ENCODE results near the gene MIXL1. TPM values are rescaled to one million over a fixed set of nuclear protein-coding genes. Genes with fewer than 3 reads are reported as not detected.
"Not testable (repeated sequence)": the region's sequence is repeated elsewhere in the genome, so short reads cannot be mapped to it uniquely, and the experiment has no call there.

Gene MIXL1
- total RNA-seq, 2 donors from 2014 or later = not detected

DNA sequence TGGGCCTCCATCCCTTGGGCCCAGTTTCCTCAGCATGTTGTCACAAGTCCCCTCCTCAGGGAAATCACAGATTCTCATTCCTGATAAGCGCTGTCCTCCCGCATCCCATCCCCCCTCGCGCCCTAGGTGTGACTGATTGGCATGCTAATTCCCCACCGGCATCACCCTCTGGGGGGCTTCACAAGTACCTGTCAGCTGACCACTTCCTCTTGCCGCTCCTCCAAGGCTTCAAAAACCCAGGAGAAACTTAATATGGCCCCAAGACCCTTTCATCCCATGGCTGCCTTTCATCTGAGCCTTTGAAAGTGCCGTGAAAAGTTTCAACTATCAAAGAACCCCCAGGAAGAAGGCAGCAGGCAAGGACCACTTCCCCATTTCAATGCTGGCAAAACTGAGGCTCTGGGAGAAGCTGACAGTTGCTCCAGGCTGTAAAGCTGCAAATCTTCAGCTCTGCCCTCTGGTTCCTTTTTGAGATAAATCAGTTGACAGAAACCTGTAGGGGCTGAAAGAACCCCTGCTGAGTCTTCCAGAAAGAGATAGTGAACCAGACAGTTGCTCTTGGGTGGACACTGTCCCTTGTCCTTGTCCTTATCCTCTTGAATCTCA, 12.8 kb upstream of the MIXL1 start:
- DNase-seq (ENCODE audit: low spot score) = no peak
- intact Hi-C loops (cut with DNase I) = no loop called here

DNA sequence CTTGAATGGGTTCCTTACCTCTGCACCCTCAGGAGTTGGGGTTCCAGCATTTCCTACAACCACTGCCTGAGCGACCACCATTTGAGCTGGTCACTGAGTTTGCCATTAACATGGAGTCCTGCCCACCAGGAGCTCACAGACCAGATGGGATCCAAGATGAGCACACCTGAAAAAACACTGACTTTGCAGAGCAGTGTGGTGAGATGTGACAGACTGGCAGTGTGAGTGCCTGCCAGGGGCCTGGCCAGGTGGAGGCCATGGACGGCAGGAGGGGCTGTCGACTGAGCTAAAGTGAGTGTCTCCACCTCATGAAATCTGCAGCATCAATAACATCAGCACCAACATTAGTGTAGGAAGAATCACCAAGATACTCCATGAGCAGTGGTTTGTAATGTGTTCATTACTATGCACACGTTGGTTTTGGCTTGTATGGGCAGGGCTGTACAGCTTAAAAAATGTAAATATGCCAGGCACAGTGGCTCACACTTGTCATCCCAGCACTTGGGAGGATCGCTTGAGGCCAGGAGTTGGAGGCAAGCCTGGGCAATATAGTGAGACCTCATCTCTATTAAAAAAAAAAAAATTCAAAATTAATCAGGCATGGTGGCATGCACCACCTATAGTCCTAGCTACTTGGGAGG, 12.2 kb upstream of the MIXL1 start:
- DNase-seq (ENCODE audit: low spot score) = no peak
- intact Hi-C loops (cut with DNase I) = no loop called here

DNA sequence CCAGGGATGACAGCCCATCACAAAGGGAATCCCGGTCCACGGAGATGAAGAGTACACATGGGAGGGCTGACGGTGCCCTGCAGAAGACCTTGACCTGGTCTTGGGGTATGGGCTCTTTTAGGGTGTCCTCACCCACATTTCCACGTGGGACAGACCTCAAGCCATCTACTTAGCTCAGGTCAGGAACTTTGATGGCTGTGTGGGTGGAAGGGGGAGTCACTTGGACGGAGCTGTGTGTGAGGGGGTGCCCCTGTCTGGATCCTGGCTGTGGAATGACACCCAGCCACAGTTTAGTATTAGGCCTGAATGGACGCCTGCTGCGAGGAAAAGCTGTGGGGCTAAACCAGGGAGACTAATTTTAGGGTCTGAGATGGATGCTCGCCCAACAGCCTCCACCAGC, 10.9 kb upstream of the MIXL1 start:
- DNase-seq (ENCODE audit: low spot score) = no peak
- intact Hi-C loops (cut with DNase I) = no loop called here

DNA sequence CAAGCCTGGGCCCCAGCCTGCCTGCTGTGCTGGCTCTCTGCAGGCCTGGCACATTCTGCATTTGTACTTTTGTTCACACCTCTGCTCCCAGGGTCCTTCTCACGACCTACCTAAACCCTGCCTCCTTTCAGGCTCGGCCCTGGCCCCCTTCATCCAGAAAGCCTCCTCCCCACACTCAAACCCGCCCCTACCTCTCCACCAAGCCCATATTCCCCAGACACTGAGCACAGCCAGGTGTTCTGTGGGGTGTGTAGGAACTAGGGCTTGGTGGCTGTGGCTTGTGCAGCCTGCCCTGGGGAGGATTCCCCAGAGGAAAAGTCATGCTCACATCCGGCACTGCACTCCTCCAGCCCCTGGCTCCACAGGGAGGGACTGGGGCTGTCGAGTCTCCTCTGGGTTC, 8.2 kb upstream of the MIXL1 start:
- intact Hi-C loops (cut with DNase I) = no loop called here
- DNase-seq (ENCODE audit: low spot score) = peak; percentile 63

DNA sequence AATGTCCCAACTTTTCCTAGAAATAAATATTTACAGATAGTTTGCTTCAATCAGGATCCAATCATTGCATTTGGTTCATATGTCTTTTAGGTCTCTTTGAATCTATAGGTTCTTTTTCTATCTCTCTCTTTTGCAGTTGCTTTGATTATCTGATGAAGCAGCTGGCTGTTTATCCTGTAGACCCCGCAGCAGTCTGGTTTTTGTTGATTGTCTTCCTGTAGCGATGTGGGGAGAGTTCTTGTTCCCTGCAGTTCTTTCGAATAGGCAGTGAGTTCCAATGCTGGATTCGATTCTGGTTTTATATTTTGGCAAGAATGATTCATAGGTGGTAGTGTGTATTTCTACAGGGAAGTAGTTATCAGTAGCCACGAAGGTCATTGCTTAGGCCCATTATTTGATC, 7.4 kb upstream of the MIXL1 start:
- intact Hi-C loops (cut with DNase I) = no loop called here
- no peak for DNase-seq (ENCODE audit: low spot score)

DNA sequence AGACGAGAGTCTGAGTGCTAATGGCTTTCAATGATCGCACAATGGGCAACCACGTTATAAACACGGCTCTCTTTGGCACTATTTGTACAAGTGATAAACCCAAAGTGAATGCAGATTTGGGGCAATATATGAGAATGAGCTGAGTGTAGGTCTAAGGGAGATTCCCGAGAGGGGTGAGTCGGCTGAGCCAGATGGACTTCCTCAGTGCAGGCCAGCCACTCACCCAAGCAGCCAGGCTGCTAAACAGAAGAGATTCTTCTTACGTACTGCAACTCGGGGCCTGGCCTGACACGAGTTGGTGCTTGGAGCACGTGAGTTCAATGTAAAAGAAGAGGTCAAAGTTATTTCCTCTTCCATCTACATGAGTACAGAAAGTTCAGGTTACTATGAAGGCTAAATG, 6.2 kb upstream of the MIXL1 start:
- no peak for DNase-seq (ENCODE audit: low spot score)
- intact Hi-C loops (cut with DNase I) = no loop called here

DNA sequence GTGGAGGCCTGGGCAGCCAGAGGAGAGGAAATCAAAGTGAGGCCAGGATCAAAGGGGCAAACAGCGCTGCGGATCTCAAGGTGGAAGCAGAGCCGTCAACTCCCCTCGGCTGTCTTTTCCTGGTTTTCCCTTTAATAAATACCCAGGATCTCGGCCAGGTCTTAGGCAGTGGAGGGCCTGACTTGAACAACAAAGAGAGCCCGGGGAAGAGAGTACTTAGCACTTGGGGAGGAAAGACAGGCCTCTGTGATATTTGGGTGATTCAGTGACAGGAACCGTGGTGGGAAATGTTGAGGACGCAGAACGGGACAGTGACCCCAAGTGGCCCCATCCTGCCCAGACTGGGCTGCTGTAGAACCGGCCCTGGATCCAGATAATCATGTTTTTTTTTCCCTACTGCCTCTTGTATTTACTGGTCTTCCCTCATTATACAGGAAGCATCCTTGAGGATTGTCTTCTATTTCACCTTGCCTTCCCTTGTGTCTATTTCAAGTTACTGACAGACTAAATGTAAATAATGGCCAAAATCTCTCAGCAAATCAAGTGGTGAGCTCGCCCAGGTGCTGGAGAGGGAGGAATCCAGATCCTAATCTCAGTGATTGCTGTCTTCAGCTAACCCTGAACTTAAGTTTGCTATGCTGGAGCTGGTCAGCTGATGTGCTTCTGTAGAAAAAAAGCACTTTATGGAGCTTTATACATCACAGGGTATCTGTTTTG, 2.8 kb upstream of the MIXL1 start:
- intact Hi-C loops (cut with DNase I) = no loop called here
- DNase-seq (ENCODE audit: low spot score) = no peak

DNA sequence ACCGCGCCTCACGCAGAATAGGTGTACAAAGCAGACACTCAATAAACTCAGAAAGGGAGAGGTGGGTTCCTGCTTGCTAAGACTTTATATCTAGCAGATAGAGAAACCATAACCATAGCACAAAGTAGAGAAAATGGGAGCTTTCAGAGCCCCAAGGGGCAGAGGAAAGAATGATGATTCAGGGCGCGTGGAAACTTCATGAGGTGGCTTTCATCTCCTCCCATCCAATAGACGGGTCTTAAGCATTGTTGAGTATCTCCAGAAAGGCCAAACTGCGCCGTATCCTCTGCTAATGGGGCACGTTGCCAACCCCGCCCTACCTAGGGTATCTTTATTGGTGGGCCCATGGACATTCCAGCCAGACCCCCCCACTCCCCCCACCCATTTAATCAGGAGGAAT, 778 bp upstream of the MIXL1 start:
- no peak for DNase-seq (ENCODE audit: low spot score)
- intact Hi-C loops (cut with DNase I) = no loop called here

DNA sequence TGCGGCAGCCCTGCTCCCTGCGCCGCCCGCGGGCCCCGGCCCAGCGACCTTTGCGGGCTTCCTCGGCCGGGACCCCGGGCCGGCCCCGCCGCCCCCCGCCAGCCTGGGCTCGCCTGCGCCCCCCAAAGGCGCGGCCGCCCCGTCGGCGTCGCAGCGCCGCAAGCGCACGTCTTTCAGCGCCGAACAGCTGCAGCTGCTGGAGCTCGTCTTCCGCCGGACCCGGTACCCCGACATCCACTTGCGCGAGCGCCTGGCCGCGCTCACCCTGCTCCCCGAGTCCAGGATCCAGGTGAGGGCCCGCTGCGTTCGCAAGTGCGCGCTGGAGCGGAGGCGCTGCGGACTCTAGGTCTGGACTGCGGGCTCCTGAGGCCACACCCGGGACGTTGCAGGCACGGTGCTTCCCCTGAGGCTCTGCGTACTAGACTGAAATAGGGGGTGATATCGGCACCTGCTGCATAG, 351 bp downstream of the MIXL1 start:
- DNase-seq (ENCODE audit: low spot score) = no peak

DNA sequence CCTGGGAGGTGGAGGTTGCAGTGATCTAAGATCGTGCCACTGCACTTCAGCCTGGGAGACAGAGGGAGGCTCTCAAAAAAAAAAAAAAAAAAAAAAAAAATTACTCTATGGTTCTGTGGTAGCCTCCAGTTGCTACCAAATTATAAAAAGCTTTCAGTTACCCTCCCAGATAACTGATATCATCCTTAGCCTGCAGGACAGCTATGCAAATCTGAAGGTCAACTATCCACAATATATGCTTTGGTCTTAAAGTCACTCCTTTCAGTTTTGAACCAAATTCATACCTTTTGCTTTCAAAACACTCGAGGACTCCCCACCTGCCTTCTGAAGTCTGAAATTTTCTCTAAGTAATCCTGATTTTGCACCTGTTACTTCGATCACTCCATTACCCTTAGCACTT, 3.1 kb downstream of the MIXL1 start:
- intact Hi-C loops (cut with DNase I) = no loop called here
- no peak for DNase-seq (ENCODE audit: low spot score)

More for the DNA sequence above, 351 bp downstream of the MIXL1 start:
- intact Hi-C loops (cut with DNase I) = no loop called here

DNA sequence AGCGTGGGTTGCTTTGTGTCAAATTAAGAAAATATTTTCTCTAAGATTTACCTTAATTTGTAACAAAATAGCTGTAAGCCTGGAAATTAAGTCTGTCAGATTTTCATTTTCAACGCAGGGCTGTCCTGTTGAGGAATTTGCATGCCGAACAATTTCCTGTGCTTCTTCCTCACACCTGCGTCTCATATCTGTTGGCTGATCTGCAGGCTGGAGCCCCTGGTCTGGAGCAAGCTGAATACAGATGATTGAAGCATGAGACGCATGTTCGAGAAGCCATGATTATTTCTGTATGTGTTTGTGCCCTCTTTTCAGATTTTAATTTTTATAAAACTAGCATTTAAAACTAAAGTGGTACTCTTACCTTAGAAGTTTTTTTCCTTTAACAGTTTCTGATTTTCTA, 9.8 kb downstream of the MIXL1 start:
- no peak for DNase-seq (ENCODE audit: low spot score)
- intact Hi-C loops (cut with DNase I) = no loop called here

DNA sequence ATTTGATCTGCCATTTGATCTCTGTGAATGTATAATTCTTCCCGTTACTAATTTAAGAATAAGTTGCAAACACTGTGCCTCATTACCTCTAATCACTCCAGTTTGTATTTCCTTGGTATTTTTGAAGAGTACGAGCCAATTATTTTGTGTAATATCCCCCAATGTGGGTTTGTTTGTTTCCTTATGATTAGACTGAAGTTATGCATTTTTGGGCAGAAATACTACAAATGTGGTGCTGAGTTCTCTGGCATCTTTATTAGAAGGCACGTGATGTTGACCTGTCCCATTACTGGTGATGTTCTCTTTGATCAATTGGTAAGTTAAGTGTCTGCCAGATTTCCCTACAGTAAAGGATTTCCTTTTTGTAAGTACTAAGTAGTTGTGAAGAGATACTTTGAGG, 10.3 kb downstream of the MIXL1 start:
- intact Hi-C loops (cut with DNase I) = no loop called here
- DNase-seq (ENCODE audit: low spot score) = no peak

DNA sequence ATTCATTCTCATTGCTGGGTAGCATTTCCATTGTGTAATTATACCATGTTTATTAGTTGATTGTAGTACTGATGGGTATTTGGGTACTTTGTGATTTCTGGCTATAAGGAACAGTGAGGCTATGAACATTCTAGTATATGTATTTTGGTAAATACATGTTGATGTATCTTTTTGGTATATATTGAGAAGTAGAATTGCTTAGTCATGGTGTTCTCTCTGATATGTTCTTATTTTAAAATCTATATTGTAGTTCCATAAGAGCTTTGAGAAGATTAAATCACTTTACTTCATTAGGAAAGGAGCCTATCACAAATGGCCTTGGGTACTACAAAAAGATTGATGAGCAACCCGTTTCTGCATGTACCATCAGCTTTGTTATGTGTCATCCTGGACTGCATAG, 13.4 kb downstream of the MIXL1 start:
- intact Hi-C loops (cut with DNase I) = no loop called here
- DNase-seq (ENCODE audit: low spot score) = no peak

DNA sequence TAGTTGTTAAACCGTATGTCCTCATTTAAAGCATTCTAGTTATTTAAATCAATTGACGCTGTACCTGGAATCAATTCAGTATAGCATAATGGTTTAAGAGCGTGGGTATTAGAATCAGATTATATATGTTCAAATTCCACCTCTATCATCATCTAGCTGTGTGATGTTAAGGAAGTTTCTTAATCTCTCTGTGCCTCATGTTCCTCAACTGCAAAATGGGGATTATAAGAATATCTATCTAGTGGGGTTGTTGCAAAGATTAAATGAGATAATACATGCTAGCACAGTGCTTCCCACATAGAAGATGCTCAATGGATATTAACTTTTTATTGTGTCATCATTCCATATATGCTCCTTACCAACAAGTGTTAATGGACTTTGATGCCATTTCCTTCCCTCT, 16.0 kb downstream of the MIXL1 start:
- intact Hi-C loops (cut with DNase I) = no loop called here
- no peak for DNase-seq (ENCODE audit: low spot score)

DNA sequence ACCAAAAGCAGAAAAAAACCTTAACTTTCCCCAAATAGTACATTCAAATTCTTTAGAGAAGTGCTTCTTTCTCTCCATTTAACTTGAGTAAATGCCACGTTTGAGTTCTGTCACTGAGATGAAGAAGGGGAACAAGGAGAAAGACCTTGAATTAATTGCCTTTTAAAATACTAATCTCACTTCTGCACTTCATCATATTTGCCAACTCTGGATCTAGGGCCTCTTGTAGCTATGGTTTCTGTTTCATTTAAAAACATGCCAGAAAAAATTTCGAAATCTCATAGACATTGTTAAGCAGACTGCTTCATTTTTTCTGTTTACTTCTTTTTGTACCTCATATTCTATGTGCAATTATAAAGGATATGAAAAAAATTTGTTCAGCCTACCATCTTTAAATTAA, 24.6 kb downstream of the MIXL1 start:
- no peak for DNase-seq (ENCODE audit: low spot score)
- intact Hi-C loops (cut with DNase I) = no loop called here

DNA sequence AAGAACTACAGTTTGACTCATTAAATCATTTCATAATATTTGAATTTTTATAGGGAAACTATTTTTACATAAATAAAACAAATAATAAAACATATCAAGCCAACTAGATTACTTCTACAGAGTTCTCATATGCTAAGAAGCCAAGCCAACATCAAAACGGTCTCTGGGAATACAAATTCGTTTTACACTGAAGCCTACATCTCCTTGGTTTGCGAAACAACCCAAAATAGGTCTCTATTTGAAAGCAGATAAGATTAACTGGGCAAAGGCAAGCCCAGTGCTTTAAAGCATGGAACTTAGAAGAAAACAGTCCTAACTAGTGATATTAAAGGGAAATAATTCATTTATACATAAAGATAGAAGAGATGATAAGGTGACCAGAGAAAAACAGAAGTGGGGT, 25.3 kb downstream of the MIXL1 start:
- DNase-seq (ENCODE audit: low spot score) = no peak
- intact Hi-C loops (cut with DNase I) = no loop called here

DNA sequence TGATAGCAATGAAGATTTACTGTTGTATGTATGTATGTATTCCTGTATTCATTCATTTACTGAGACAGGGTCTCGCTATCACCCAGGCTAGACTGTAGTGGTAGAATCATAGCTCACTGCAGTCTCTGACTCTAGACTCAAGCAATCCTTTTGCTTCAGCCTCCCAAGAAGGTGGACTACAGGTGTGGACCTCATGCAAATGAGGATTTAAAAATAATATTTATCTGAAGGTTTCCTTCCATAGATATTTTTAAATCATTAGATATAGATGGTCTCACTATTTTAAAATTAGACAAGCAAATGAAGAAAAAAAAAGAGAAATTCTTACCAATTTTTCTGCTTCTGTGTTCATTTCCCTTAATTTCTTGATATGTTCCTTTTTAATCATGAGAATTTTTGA, 27.0 kb downstream of the MIXL1 start:
- intact Hi-C loops (cut with DNase I) = no loop called here
- no peak for DNase-seq (ENCODE audit: low spot score)

DNA sequence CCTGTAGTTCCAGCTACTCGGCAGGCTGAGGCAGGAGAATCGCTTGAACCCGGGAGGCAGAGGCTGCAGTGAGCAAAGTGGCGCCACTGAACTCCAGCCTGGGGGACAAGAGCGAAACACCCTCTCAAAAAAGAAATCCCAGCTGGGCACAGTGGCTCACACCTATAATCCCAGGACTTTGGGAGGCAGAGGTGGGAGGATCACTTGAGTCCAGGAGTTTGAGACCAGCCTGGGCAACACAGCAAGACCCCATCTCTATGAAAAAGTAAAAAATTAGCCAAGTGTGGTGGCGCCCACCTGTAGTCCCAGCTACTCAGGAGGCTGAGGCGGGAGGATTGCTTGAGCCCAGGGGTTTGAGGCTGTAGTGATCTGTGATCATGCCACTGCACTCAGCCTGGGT, 29.4 kb downstream of the MIXL1 start:
- DNase-seq (ENCODE audit: low spot score) = not testable (repeated sequence)

DNA sequence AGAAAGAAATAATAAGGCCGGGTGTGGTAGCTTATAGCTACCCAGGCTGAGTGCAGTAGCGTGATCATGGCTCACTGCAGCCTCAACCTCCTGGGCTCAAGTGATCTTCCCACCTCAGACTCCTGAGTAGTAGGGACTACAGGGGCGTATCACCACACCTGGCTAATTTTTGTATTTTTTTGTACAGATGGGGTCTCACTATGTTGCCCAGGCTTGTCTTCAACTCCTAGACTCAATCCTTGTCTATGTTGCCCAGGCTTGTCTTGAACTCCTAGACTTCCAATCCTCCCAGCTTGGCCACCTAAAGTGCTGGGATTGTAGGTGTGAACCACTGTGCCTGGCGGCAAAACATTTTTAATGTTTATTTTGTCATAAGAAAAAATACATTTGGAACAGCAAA, 30.5 kb downstream of the MIXL1 start:
- intact Hi-C loops (cut with DNase I) = no loop called here

More for the DNA sequence above, 29.4 kb downstream of the MIXL1 start:
- intact Hi-C loops (cut with DNase I) = not testable (repeated sequence)

DNA sequence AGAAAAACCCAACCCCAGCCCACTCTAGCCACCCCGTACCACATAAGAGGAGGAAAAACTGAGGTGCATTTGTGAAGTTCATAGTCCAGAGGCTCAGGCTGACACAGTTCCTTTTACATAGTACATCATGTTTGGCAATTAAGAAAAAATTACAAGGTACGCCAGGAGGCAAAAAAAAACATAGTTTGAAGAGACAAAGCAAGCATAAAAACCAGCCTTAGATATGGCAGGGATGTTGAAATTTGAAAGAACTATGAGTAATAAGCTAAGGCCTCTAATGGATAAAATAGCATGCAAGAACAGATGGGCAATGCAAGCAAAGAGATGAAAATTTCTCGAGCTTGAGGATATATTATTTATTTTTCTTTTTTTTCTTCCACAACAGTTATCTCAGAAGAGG, 31.9 kb downstream of the MIXL1 start:
- no peak for DNase-seq (ENCODE audit: low spot score)
- intact Hi-C loops (cut with DNase I) = no loop called here

More for the DNA sequence above, 30.5 kb downstream of the MIXL1 start:
- DNase-seq (ENCODE audit: low spot score) = no peak

DNA sequence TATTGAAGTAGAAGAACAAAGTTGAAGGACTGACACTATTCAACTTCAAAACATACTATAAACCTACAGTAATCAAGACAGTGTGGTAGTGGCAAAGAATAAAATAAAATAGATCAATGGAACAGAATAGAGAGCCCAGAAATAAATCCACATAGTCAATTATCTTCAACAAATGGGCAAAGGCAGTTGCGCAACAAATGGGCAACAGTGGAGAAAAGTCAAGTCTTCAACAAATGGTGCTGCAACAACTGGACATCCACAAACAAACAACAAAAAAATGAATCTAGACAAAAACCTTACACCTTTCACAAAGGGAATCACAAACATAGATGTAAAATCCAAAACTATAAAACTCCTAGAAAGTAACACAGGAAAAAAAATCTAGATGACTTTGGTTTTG, 38.4 kb downstream of the MIXL1 start:
- no peak for DNase-seq (ENCODE audit: low spot score)
- intact Hi-C loops (cut with DNase I) = no loop called here

Data from posterior vena cava (tissue), 2 donors.